Renal cortex interstitium (tissue), 11 donors: Measurements from ENCODE around the gene PRSS48. TPM values are rescaled to one million over a fixed set of nuclear protein-coding genes. Genes with fewer than 3 reads are reported as not detected.
"Not testable (repeated sequence)": the region's sequence is repeated elsewhere in the genome, so short reads cannot be mapped to it uniquely, and the experiment has no call there.

Source experiments
- DNase-seq, 11 donors: peaks; one replicate each; pipeline ENCODE4 v3.0.0-alpha.2; 2013; ENCODE audit warnings: low read depth in 9 of 11, low spot score in 4 of 11; ENCODE audit errors: extremely low read depth in 1 of 11
- polyA plus RNA-seq, 3 donors: library from polyadenylated mRNA; unstranded; fragments of 120-200 nt; gene quantifications; one replicate each; pipeline ENCODE4 v1.2.1, GENCODE V29; 2013; ENCODE audit not compliant: insufficient read length in 3 of 3

Gene PRSS48
- polyA plus RNA-seq, 3 donors: not detected

DNA sequence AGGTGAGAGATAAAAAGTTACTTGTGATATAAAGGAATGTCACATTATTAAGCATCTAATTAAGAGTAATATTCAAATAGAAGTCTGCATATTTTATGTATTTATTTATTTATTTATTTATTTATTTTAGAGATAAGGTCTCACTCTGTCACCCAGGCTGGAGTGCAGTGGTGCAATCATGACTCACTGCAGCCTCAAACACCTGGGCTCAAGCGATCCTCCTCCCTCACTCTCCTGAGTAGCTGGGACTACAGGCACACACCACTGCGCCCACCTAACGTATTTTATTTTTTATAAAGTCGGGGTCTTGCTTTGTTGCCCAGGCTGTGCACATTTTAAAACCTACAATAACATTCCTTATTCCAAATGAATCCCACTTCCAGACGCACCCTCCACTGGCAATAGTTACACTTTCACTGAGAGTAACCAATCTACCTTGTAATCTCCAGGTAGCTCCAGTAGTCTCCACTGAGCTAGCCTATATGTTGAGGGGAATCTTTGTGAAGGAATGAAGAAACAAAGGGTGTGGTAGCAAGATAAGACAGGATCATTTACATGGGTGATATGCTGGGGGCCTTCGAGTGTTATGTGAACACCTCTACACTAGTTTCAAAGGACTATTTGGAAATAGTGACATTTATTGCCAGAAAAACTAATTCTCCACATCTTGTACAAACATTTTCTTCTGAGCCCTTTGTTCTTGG lies 36.5 kb downstream of the PRSS48 start:
- DNase-seq: no peak

DNA sequence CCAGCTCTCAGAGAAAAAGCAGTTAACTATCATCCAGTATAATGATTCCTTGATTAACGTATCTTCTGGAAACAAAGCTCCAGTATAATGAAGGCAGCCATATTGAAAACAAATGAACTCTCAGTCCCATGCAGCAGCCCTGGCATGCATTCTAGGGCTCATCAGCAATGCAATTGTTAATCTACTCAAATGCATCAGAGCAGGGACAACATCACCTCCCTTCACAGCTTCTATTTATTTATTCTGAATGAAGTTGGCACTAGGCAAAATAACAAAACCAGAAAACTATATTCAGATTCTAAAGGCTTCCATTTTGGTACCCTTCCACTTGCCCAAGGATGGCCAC lies 37.0 kb downstream of the PRSS48 start:
- DNase-seq: no peak

GRCh38 chr4:151314479-151314878 lies 37.5 kb downstream of the PRSS48 start:
- no peak for DNase-seq

- no peak for DNase-seq
Measured at GRCh38 chr4:151315212-151315886, 38.4 kb downstream of the PRSS48 start.

DNA sequence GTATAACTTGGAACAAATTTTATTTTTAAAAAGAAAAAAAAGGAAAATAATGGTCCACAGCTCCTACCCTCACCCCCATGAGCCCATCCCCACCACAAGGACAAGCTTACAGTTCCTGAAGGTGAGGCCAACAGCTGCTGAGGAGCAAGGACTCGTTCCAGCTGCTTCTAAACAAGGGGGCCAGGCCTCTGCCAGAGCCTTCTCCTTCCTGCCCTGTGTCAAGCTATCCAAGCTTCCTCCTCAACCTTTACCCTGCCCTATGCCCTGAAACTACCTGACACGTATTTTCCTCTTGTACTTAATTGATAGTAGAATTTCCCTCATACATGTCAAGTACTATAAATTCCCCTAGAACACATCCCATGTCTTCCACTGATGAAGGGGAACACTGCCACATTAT lies 39.7 kb downstream of the PRSS48 start:
- no peak for DNase-seq

DNA sequence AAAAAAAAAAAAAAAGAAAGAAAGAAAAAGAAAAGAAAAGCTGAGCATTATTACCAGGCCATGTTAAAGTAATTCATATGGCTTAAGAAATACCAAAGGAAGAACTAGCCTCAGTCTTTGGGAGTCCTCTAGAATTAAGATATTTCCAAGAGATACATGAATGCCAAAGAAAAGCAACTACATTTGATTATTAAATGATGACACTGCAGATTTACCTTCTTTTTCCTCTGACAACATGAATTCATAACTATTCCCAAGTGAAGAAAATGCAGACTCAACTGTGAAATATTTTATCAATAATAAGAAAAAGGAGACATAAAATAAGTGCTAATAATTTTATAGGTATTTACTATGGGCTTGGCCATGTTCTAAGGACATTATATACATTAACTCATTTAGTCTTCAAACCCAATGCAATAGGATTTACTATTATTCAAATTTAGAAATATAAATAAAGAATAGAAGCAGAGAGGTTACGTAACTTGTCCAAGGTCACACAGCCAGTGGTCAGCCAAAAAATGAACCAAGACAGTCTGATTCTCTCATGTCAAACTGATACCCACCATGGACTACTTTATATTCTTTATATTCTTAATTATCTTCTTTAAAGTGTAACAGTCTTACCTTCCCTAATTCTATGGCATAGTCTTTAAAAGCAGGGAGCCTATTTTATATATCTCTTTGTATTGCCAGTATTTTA lies 41.5 kb downstream of the PRSS48 start:
- DNase-seq: no peak

GRCh38 chr4:151319490-151319889 lies 42.5 kb downstream of the PRSS48 start:
- no peak for DNase-seq

- DNase-seq: no peak
Measured at GRCh38 chr4:151321586-151321985, 44.6 kb downstream of the PRSS48 start.

DNA sequence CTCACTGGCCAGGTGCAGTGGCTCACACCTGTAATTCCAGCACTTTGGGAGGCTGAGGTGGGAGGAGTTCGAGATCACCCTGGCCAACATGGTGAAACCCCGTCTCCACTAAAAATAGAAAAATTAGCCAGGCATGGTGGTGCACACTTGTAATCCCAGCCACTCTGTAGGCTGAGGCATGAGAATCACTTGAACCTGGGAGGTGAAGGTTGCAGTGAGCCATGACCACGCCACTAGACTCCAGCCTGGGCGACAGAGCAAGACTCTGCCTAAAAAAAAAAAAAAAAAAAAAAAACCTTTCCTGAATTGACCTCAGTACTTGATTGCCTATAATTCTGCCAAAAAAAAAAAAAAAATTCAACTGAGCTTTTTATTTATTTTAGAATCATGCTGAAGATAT lies 45.2 kb downstream of the PRSS48 start:
- DNase-seq: not testable (repeated sequence)

GRCh38 chr4:151322570-151322969 lies 45.6 kb downstream of the PRSS48 start:
- no peak for DNase-seq

- DNase-seq: no peak
Measured at GRCh38 chr4:151323667-151324066, 46.7 kb downstream of the PRSS48 start.

DNA sequence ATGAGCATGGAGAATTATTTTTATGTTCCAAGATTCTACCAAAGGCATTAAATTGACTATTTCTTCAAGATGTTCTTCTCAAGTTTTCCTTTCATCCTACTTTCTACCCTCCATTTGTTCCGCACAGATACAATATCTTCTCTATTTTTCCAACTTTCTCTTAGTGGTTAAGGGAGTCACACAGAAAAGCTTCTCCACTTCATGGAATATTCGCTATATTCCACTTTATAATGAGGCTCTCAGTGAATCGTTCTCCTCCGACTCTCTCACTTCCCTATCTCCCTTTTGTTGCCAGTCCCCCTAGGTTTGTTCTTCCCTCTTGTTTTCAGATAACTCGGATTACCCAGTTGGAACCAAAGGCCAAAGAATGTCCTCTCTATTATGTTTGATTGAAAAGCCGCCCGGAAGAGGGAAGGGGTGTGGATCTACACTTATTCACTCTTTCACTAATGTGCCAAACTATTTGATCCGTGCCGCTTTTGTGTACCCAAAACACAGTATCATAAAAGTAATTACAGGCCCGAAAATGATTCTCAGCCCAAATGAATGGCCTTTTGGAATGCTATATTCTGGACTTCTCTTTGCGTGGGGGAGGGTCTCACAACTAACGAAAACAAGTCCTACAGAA lies 47.3 kb downstream of the PRSS48 start:
- peak in 2 of 11 donors; percentile 6 to 28 for DNase-seq

- peak in 8 of 11 donors; percentile 19 to 45 (median 36) for DNase-seq
Measured at GRCh38 chr4:151324752-151325110, 47.8 kb downstream of the PRSS48 start.

- peak in 8 of 11 donors; percentile 31 to 54 (median 46) for DNase-seq
Measured at GRCh38 chr4:151325111-151325948, 48.4 kb downstream of the PRSS48 start, which contains the start of gene SH3D19. Gene SH3D19 (minus strand): TSS chr4:151325605. CDS start chr4:151325352, 253 bp downstream.

DNA sequence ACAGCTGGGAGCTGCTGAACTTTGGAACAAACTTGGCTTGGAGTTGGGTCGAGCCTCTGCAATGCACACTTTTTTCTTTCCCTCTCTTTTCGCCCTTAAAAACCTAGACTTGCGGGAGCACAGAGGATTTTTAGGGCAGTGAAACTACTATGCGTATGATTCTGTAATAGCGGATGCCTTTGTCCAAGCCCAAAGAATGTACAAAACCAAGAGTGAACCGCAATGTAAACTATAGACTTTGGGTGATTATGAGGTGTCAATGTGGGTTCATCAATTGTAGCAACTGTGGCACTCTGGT lies 48.9 kb downstream of the PRSS48 start:
- no peak for DNase-seq

- no peak for DNase-seq
Measured at GRCh38 chr4:151329217-151330007, 52.5 kb downstream of the PRSS48 start.

- DNase-seq: no peak
Measured at GRCh38 chr4:151331276-151332042, 54.5 kb downstream of the PRSS48 start.

DNA sequence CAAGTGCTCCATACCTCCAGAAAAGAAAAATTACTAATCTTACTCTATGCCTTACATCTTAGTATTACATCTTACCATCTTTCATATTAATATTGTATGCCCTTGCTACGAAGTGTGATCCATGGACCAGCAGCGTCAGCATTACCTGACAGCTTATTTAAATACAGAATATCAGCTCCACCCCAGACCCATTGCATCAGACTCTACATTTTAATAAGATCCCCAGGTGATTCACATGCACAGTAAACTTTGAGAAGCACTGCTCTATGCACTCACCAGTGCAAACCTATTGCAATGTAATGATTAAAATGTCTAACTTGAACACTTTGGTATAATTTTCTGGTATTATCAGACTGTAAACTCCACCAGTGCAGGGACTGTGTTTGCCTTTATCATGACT lies 62.5 kb downstream of the PRSS48 start:
- no peak for DNase-seq
